Measurements from ENCODE around the gene QRSL1.
A peak's percentile ranks its signal among the peaks of the same experiment; 100 is the strongest.

QRSL1 gene

GRCh38 chr6:106639812-106640211, 10.4 kb downstream of the QRSL1 start:
- H3K27ac ChIP-seq, result no peak overlapping the region
- TF ChIP-seq CTCF (conservative IDR thresholded peaks at IDR 0.05), result no peak
- TF ChIP-seq ZFX (IDR thresholded peaks at IDR 0.05), result no peak

GRCh38 chr6:106642476-106642875, 13.1 kb downstream of the QRSL1 start:
- H3K27ac ChIP-seq, result peak overlapping the region; percentile 40
- TF ChIP-seq ZFX (IDR thresholded peaks at IDR 0.05) (no peak), CTCF (conservative IDR thresholded peaks at IDR 0.05) (no peak)

- no peak overlapping the region for H3K27ac ChIP-seq
Observed at GRCh38 chr6:106643061-106643460, 13.7 kb downstream of the QRSL1 start.

GRCh38 chr6:106648651-106649308, 19.4 kb downstream of the QRSL1 start:
- TF ChIP-seq ZFX (IDR thresholded peaks at IDR 0.05) (no peak), CTCF (conservative IDR thresholded peaks at IDR 0.05) (no peak)
- no peak overlapping the region for H3K27ac ChIP-seq

More at GRCh38 chr6:106643061-106643460, 13.7 kb downstream of the QRSL1 start:
- no peak for TF ChIP-seq ZFX (IDR thresholded peaks at IDR 0.05)
- TF ChIP-seq CTCF (conservative IDR thresholded peaks at IDR 0.05), result no peak

- no peak for TF ChIP-seq CTCF (conservative IDR thresholded peaks at IDR 0.05)
- TF ChIP-seq ZFX (IDR thresholded peaks at IDR 0.05), result no peak
Observed at GRCh38 chr6:106658469-106658868, 29.1 kb downstream of the QRSL1 start.

GRCh38 chr6:106659859-106660258, 30.5 kb downstream of the QRSL1 start:
- TF ChIP-seq ZFX (IDR thresholded peaks at IDR 0.05) (no peak), CTCF (conservative IDR thresholded peaks at IDR 0.05) (no peak)
- no peak overlapping the region for H3K27ac ChIP-seq

More at GRCh38 chr6:106658469-106658868, 29.1 kb downstream of the QRSL1 start:
- no peak overlapping the region for H3K27ac ChIP-seq

- no peak overlapping the region for H3K27ac ChIP-seq
- TF ChIP-seq ZFX (IDR thresholded peaks at IDR 0.05) (no peak), CTCF (conservative IDR thresholded peaks at IDR 0.05) (no peak)
Observed at GRCh38 chr6:106662458-106662857, 33.1 kb downstream of the QRSL1 start.
